ENCODE measurements around the gene SPECC1L. TPM values are rescaled to one million over a fixed set of nuclear protein-coding genes. Genes with fewer than 3 reads are reported as not detected.

The SPECC1L gene
- total and polyA plus RNA-seq, 2 of the 8 experiments (the other 6 are each of a cell fraction or from before 2014, with no cell fraction given): 15.7 to 61.6 TPM

- Histone ChIP-seq H3K14ac (ENCODE audit: insufficient read length) (no peak overlapping the region), H3K4ac (replicated peaks; ENCODE audit: insufficient read length, low read depth, low read length) (no peak overlapping the region), H3K56ac (replicated peaks; ENCODE audit: insufficient read length, low read depth, low read length) (no peak overlapping the region), H3K23ac (ENCODE audit: insufficient read length) (no peak overlapping the region), H3K36me3 (ENCODE audit: control insufficient read depth in 2 of 4, insufficient read depth in 4 of 4, low read length in 3 of 4) (peaks cover 4 to 51% (median 10%) of the 10 kb centered on the region in 4 experiments; a peak in 7 of 8 replicates), H2BK12ac (ENCODE audit: low read depth, low read length) (no peak overlapping the region), H2BK15ac (ENCODE audit: low read length) (no peak overlapping the region), H4K5ac (ENCODE audit: insufficient read length, low read depth, low read length) (no peak overlapping the region), H3K79me2 (ENCODE audit: control insufficient read depth in 1 of 2, insufficient read depth in 2 of 2, low read length in 2 of 2) (peaks cover 0 to 9% of the 10 kb centered on the region in 2 experiments; a peak in 1 of 4 replicates), H3K4me2 (ENCODE audit: insufficient read depth in 1 of 2, low read depth in 2 of 2, low read length in 2 of 2) (no peak overlapping the region), H3K18ac (ENCODE audit: extremely low read depth, low read length) (no peak overlapping the region), H3K9me3 (ENCODE audit: insufficient read depth in 2 of 2, low read depth in 1 of 2, low read length in 1 of 2) (no peaks in the 10 kb centered on the region; a peak in 1 of 4 replicates), H2AFZ (ENCODE audit: low read length) (no peak overlapping the region), H4K91ac (replicated peaks; ENCODE audit: insufficient read length, low read length) (no peak overlapping the region), H2AK5ac (ENCODE audit: low read depth, low read length) (no peak overlapping the region), H4K8ac (ENCODE audit: extremely low read depth, insufficient read depth, low read length) (no peak overlapping the region), H2BK20ac (ENCODE audit: low read length) (no peak overlapping the region), H4K20me1 (replicated peaks in 1 of 2; ENCODE audit: control insufficient read depth in 1 of 2, insufficient read depth in 2 of 2, low read length in 2 of 2) (peaks cover 3 to 4% of the 10 kb centered on the region in 2 experiments), H3K27me3 (replicated peaks in 1 of 4; ENCODE audit: control insufficient read depth in 3 of 4, extremely low read depth in 1 of 4, insufficient read depth in 3 of 4, low read length in 3 of 4) (no peaks in the 10 kb centered on the region), H2BK120ac (replicated peaks; ENCODE audit: low read depth, low read length) (no peak overlapping the region), H3K27ac (ENCODE audit: low read depth, low read length) (no peak overlapping the region), H2BK5ac (ENCODE audit: low read depth, low read length) (no peak overlapping the region; the same call in 1 of the 2 replicates), H3K4me3 (ENCODE audit: extremely low read depth in 1 of 4, insufficient read depth in 2 of 4, low read depth in 3 of 4, low read length in 4 of 4) (no peak overlapping the region), H3K23me2 (ENCODE audit: low read depth, low read length) (no peaks in the 10 kb centered on the region), H3K9ac (replicated peaks in 1 of 4; ENCODE audit: extremely low read depth in 1 of 4, low read depth in 3 of 4, low read length in 3 of 4) (no peak overlapping the region), H3K4me1 (replicated peaks in 1 of 4; ENCODE audit: control insufficient read depth in 3 of 4, insufficient read depth in 4 of 4, low read length in 3 of 4) (no peaks in the 10 kb centered on the region), H3K79me1 (ENCODE audit: low read depth, low read length) (no peaks in the 10 kb centered on the region)
- DNase-seq (ENCODE audit: low read depth in 1 of 2, low spot score in 2 of 2): no peak
- TF ChIP-seq BRCA1 (IDR thresholded peaks at IDR 0.05; ENCODE audit: low read depth, low read length): no peak
- no peak for TF ChIP-seq SP2 (IDR thresholded peaks at IDR 0.05; ENCODE audit: low read length)
- no peak for TF ChIP-seq JUN (IDR thresholded peaks at IDR 0.05; ENCODE audit: low read depth, low read length)
- no peak for TF ChIP-seq SIRT6 (IDR thresholded peaks at IDR 0.05; ENCODE audit: low read length)
- no peak for TF ChIP-seq ATF2 (IDR thresholded peaks at IDR 0.05; ENCODE audit: low read length)
- TF ChIP-seq SRF (IDR thresholded peaks at IDR 0.05; ENCODE audit: low read depth, low read length): no peak
- TF ChIP-seq KDM5A (IDR thresholded peaks at IDR 0.05; ENCODE audit: low read length): no peak
- no peak for TF ChIP-seq NRF1 (IDR thresholded peaks at IDR 0.05; ENCODE audit: low read depth, low read length)
- no peak for TF ChIP-seq TBP (IDR thresholded peaks at IDR 0.05; ENCODE audit: low read depth, low read length)
- TF ChIP-seq NANOG (IDR thresholded peaks at IDR 0.05; ENCODE audit: insufficient read depth, low read depth, low read length, poor library complexity, severe bottlenecking): no peak
- no peak for TF ChIP-seq TCF12 (IDR thresholded peaks at IDR 0.05; ENCODE audit: low read depth, low read length)
- TF ChIP-seq CEBPB (IDR thresholded peaks at IDR 0.05; ENCODE audit: low read depth, low read length): no peak
- no peak for TF ChIP-seq CBX8 (IDR thresholded peaks at IDR 0.05; ENCODE audit: borderline replicate concordance, low read depth, low read length)
- no peak for TF ChIP-seq PHF8 (conservative IDR thresholded peaks at IDR 0.05; ENCODE audit: low read depth, low read length)
- WGBS, 2 experiments (ENCODE audit: extremely low coverage in 1 of 2, insufficient coverage in 1 of 2, insufficient read length in 1 of 2, insufficient replicate concordance in 2 of 2, low coverage in 1 of 2, low lambda C conversion rate in 2 of 2, missing lambda C conversion rate in 1 of 2): 87% methylated on average over 6 of the region's 6 CpGs; no CpG with 5 or more reads in 1 of the 2 experiments
- FAIRE-seq: no peak
- CTCF ChIA-PET (ENCODE audit: partially characterized antibody): interaction anchor here (0.9 to 1.5 kb wide), 5 partner anchors 11 to 132 kb away, joined by 3 to 4 read pairs (median 3); no protein-coding TSS in a partner anchor
- POLR2A ChIA-PET (ENCODE audit: partially characterized antibody): interaction anchor here (0.8 kb wide), 2 partner anchors 13 to 234 kb away, joined by 3 read pairs; partner anchors contain the start of gene SNRPD3
Measured at GRCh38 chr22:24322522-24322921, 51.9 kb downstream of the SPECC1L start.
